ENCODE data around the gene DROSHA. TPM values are rescaled to one million over a fixed set of nuclear protein-coding genes. Genes with fewer than 3 reads are reported as not detected.

Gene DROSHA
- total RNA-seq, 1 experiment from 2014 or later = 57.7 TPM

DNA sequence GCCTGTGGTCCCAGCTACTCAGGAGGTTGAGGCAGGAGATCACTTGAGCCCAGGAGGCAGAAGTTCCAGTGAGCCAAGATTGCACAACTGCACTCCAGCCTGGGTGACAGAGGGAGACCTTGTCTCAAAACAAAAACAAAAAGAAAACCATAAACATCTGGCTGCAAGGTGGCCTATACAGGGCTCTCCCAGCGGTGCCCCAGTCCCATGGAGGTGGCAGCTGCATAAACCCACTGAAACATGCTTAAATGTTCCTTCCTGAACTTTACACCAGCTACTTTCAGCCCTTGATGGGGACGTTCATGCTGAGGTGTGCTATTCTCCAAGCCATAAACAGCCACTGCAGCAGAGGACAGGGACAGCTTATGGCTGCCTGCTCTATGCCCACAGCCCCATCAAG, 35.6 kb downstream of the DROSHA start:
- CTCF ChIA-PET = interaction anchor here (0.7 to 1.0 kb wide), 2 partner anchors 12 to 329 kb away, joined by 3 to 4 read pairs; no protein-coding TSS in a partner anchor
- intact Hi-C loops (cut with micrococcal nuclease) = no loop called here
- H3K27me3 Mint-ChIP-seq (ENCODE audit: insufficient read depth, unreplicated experiment) = no peaks in the 10 kb centered on the region
- no peak for DNase-seq (ENCODE audit: unreplicated experiment)
- no peak overlapping the region for H3K27ac Mint-ChIP-seq (ENCODE audit: low read depth, unreplicated experiment)
- peaks cover 68% of the 10 kb centered on the region for H3K36me3 Mint-ChIP-seq (ENCODE audit: insufficient read depth, unreplicated experiment)
- no peaks in the 10 kb centered on the region for H3K4me1 Mint-ChIP-seq (ENCODE audit: insufficient read depth, unreplicated experiment)
- TF ChIP-seq, protein P1, sequence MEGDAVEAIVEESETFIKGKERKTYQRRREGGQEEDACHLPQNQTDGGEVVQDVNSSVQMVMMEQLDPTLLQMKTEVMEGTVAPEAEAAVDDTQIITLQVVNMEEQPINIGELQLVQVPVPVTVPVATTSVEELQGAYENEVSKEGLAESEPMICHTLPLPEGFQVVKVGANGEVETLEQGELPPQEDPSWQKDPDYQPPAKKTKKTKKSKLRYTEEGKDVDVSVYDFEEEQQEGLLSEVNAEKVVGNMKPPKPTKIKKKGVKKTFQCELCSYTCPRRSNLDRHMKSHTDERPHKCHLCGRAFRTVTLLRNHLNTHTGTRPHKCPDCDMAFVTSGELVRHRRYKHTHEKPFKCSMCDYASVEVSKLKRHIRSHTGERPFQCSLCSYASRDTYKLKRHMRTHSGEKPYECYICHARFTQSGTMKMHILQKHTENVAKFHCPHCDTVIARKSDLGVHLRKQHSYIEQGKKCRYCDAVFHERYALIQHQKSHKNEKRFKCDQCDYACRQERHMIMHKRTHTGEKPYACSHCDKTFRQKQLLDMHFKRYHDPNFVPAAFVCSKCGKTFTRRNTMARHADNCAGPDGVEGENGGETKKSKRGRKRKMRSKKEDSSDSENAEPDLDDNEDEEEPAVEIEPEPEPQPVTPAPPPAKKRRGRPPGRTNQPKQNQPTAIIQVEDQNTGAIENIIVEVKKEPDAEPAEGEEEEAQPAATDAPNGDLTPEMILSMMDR (IDR thresholded peaks at IDR 0.05; ENCODE audit: unreplicated experiment) = no peak
- no TSS peak for BruUV-seq (replicated peaks)
- no peak overlapping the region for H3K4me3 Mint-ChIP-seq (ENCODE audit: unreplicated experiment)
- POLR2A ChIA-PET = no interaction called here
- no peaks in the 10 kb centered on the region for H3K9me3 Mint-ChIP-seq (ENCODE audit: unreplicated experiment)

GRCh38 chr5:31495336-31495735, 36.6 kb downstream of the DROSHA start:
- TF ChIP-seq, protein P1 (IDR thresholded peaks at IDR 0.05; ENCODE audit: unreplicated experiment) = no peak
- H3K27ac Mint-ChIP-seq (ENCODE audit: low read depth, unreplicated experiment) = no peak overlapping the region
- ChIA-PET POLR2A (no interaction called here), CTCF (interaction anchor here (0.6 kb wide), 1 partner anchor 348 kb away, joined by 3 read pairs; no protein-coding TSS in a partner anchor)
- no TSS peak for BruUV-seq (replicated peaks)
- H3K9me3 Mint-ChIP-seq (ENCODE audit: unreplicated experiment) = no peaks in the 10 kb centered on the region
- H3K4me1 Mint-ChIP-seq (ENCODE audit: insufficient read depth, unreplicated experiment) = no peaks in the 10 kb centered on the region
- H3K4me3 Mint-ChIP-seq (ENCODE audit: unreplicated experiment) = no peak overlapping the region
- H3K36me3 Mint-ChIP-seq (ENCODE audit: insufficient read depth, unreplicated experiment) = peaks cover 78% of the 10 kb centered on the region
- intact Hi-C loops (cut with micrococcal nuclease) = no loop called here
- no peak for DNase-seq (ENCODE audit: unreplicated experiment)
- no peaks in the 10 kb centered on the region for H3K27me3 Mint-ChIP-seq (ENCODE audit: insufficient read depth, unreplicated experiment)

DNA sequence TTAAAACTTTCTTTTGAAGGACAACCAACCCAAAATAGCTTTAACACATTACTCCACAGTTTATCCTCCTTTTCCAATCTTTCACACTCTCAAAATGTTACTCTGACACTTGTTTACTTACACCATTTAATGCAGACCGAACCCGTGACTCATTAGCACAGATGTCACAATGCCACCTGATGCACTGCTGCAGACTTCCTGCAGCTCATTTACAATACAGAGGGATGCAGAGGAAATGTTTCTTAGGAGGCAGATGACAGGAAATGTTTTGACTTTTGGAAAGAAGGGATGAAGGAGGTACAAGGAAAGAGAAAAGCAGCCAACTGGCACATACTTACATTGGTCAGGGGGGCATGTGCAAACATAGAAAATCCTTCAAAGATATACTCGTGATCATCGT, 39.0 kb downstream of the DROSHA start:
- H3K9me3 Mint-ChIP-seq (ENCODE audit: unreplicated experiment) = no peaks in the 10 kb centered on the region
- DNase-seq (ENCODE audit: unreplicated experiment) = peak; percentile 16
- ChIA-PET CTCF (no interaction called here), POLR2A (interaction anchor here (0.6 to 0.7 kb wide), 3 partner anchors 15 to 136 kb away, joined by 3 read pairs; no protein-coding TSS in a partner anchor)
- intact Hi-C loops (cut with micrococcal nuclease) = no loop called here
- H3K27ac Mint-ChIP-seq (ENCODE audit: low read depth, unreplicated experiment) = no peak overlapping the region
- TF ChIP-seq, protein P1 (IDR thresholded peaks at IDR 0.05; ENCODE audit: unreplicated experiment) = no peak
- H3K27me3 Mint-ChIP-seq (ENCODE audit: insufficient read depth, unreplicated experiment) = no peaks in the 10 kb centered on the region
- H3K4me3 Mint-ChIP-seq (ENCODE audit: unreplicated experiment) = no peak overlapping the region
- no TSS peak for BruUV-seq (replicated peaks)
- H3K36me3 Mint-ChIP-seq (ENCODE audit: insufficient read depth, unreplicated experiment) = peaks cover 81% of the 10 kb centered on the region
- no peaks in the 10 kb centered on the region for H3K4me1 Mint-ChIP-seq (ENCODE audit: insufficient read depth, unreplicated experiment)

- Mint-ChIP-seq H3K36me3 (ENCODE audit: insufficient read depth, unreplicated experiment) (peaks cover 89% of the 10 kb centered on the region), H3K4me1 (ENCODE audit: insufficient read depth, unreplicated experiment) (no peaks in the 10 kb centered on the region), H3K4me3 (ENCODE audit: unreplicated experiment) (no peak overlapping the region), H3K9me3 (ENCODE audit: unreplicated experiment) (no peaks in the 10 kb centered on the region), H3K27me3 (ENCODE audit: insufficient read depth, unreplicated experiment) (no peaks in the 10 kb centered on the region), H3K27ac (ENCODE audit: low read depth, unreplicated experiment) (no peak overlapping the region)
- TF ChIP-seq, protein P1 (IDR thresholded peaks at IDR 0.05; ENCODE audit: unreplicated experiment) = no peak
- intact Hi-C loops (cut with micrococcal nuclease) = no loop called here
- no TSS peak for BruUV-seq (replicated peaks)
- ChIA-PET POLR2A (no interaction called here), CTCF (interaction anchor here (1.1 kb wide), 1 partner anchor 251 kb away, joined by 3 read pairs; no protein-coding TSS in a partner anchor)
- no peak for DNase-seq (ENCODE audit: unreplicated experiment)
These were observed 44.4 kb downstream of the DROSHA start for GRCh38 chr5:31487506-31487905.

Data from MCF 10A (cell line).